Panc1 (cell line): ENCODE measurements around the gene ZNF521.

Source experiments
- TF ChIP-seq, protein P1 (sequence below): fragments of 450-650 bp; IDR thresholded peaks from 2 replicates; pipeline ENCODE4 v1.5.1; 2017; ENCODE audit warnings: mild to moderate bottlenecking
- TF ChIP-seq, protein P2 (sequence below), 2 experiments: IDR thresholded peaks; 2 replicates each; pipeline ENCODE4 v1.6.1; 2011 to 2012; ENCODE audit warnings: low read depth in 2 of 2, control low read depth in 1 of 2, low read length in 1 of 2, mild to moderate bottlenecking in 1 of 2, moderate library complexity in 1 of 2; ENCODE audit not compliant: insufficient read depth in 1 of 2

DNA sequence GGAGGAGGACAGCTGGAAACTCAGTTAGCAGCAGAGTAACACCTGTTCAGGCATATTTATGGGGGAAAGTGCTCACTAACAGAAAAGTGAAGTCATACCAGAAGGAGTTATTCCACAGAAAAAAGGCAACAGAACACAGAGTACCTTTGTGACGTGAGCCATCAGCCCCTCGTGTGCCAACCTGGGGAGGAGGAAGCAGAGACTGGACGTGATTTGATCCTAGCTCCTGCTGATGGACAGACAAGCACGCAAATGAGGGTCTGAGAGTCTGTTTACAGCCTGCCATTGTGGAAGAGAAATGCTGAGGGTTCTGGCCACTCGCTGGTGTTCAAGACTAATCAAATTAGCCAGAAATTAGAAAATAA is 120.7 kb downstream of the ZNF521 start:
- TF ChIP-seq, protein P1, sequence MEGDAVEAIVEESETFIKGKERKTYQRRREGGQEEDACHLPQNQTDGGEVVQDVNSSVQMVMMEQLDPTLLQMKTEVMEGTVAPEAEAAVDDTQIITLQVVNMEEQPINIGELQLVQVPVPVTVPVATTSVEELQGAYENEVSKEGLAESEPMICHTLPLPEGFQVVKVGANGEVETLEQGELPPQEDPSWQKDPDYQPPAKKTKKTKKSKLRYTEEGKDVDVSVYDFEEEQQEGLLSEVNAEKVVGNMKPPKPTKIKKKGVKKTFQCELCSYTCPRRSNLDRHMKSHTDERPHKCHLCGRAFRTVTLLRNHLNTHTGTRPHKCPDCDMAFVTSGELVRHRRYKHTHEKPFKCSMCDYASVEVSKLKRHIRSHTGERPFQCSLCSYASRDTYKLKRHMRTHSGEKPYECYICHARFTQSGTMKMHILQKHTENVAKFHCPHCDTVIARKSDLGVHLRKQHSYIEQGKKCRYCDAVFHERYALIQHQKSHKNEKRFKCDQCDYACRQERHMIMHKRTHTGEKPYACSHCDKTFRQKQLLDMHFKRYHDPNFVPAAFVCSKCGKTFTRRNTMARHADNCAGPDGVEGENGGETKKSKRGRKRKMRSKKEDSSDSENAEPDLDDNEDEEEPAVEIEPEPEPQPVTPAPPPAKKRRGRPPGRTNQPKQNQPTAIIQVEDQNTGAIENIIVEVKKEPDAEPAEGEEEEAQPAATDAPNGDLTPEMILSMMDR = no peak
- TF ChIP-seq, protein P2, sequence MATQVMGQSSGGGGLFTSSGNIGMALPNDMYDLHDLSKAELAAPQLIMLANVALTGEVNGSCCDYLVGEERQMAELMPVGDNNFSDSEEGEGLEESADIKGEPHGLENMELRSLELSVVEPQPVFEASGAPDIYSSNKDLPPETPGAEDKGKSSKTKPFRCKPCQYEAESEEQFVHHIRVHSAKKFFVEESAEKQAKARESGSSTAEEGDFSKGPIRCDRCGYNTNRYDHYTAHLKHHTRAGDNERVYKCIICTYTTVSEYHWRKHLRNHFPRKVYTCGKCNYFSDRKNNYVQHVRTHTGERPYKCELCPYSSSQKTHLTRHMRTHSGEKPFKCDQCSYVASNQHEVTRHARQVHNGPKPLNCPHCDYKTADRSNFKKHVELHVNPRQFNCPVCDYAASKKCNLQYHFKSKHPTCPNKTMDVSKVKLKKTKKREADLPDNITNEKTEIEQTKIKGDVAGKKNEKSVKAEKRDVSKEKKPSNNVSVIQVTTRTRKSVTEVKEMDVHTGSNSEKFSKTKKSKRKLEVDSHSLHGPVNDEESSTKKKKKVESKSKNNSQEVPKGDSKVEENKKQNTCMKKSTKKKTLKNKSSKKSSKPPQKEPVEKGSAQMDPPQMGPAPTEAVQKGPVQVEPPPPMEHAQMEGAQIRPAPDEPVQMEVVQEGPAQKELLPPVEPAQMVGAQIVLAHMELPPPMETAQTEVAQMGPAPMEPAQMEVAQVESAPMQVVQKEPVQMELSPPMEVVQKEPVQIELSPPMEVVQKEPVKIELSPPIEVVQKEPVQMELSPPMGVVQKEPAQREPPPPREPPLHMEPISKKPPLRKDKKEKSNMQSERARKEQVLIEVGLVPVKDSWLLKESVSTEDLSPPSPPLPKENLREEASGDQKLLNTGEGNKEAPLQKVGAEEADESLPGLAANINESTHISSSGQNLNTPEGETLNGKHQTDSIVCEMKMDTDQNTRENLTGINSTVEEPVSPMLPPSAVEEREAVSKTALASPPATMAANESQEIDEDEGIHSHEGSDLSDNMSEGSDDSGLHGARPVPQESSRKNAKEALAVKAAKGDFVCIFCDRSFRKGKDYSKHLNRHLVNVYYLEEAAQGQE (IDR thresholded peaks at IDR 0.05; ENCODE audit: insufficient read depth in 1 of 2, low read depth in 2 of 2, low read length in 1 of 2) = no peak
